Osteocyte (in vitro differentiated cells): ENCODE results near the gene MLLT6. TPM values are rescaled to one million over a fixed set of nuclear protein-coding genes. Genes with fewer than 3 reads are reported as not detected.

ENCODE experiments used
- DNase-seq: peaks from one replicate; pipeline ENCODE4 v3.0.0; 2021; ENCODE audit warnings: mixed read lengths; ENCODE audit not compliant: unreplicated experiment; ENCODE audit errors: extremely low spot score
- H3K27ac Mint-ChIP-seq: one replicate; pipeline ENCODE4 v1.8.0; 2021; ENCODE audit warnings: mild to moderate bottlenecking, mixed read lengths; ENCODE audit not compliant: unreplicated experiment
- H3K27me3 Mint-ChIP-seq: one replicate; pipeline ENCODE4 v1.8.0; 2021; ENCODE audit warnings: mixed read lengths; ENCODE audit not compliant: unreplicated experiment
- H3K36me3 Mint-ChIP-seq: one replicate; pipeline ENCODE4 v1.8.0; 2021; ENCODE audit warnings: mixed read lengths; ENCODE audit not compliant: unreplicated experiment
- H3K4me1 Mint-ChIP-seq: one replicate; pipeline ENCODE4 v1.8.0; 2021; ENCODE audit warnings: mixed read lengths; ENCODE audit not compliant: unreplicated experiment
- H3K4me3 Mint-ChIP-seq: one replicate; pipeline ENCODE4 v1.8.0; 2021; ENCODE audit warnings: mild to moderate bottlenecking, moderate library complexity, mixed read lengths; ENCODE audit not compliant: unreplicated experiment
- H3K9me3 Mint-ChIP-seq: one replicate; pipeline ENCODE4 v1.8.0; 2021; ENCODE audit warnings: mixed read lengths; ENCODE audit not compliant: unreplicated experiment
- total RNA-seq: library from RNA; stranded (reverse); gene quantifications from 2 replicates; pipeline ENCODE4 v1.2.1, GENCODE V29; 2021
- TF ChIP-seq, protein P1 (sequence below): fragments of 200-600 bp; sonication (generic); IDR thresholded peaks from 2 replicates; pipeline ENCODE4 v1.5.0; 2021; ENCODE audit warnings: antibody characterized with exemption, mild to moderate bottlenecking, moderate library complexity

Gene MLLT6
- total RNA-seq, 1 donor from 2014 or later = 107 TPM

DNA sequence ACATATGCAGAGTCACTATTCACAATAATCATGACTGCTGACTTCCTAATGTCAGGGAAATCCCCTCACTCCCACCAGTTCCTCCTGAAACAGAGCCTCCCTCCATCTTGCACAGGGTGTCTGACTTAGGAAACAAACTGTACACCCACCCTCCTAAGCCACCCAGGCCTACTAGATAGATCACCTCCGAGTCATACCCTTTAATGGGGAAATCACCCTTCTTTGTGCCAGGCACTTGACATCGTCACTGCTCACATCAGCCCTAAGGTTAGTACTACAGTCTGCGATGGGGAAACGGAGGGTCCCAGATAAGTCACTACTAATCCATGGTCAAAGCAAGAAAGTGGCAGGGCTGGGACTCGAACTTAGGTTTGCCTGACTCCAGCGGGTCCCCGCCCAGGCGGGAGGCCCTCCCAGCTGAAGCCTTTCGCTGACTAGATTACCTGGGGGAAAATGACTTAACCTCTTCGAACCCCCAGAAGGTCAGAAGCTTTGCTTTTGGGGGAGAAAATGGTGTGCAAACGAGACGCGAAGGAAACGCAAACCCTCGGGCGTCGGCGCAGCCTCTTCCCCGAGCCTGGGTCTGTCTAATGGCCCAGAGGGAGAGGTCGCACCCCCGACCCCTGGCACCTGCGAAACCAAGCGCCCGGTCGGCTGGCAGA lies 3.4 kb upstream of the MLLT6 start:
- Mint-ChIP-seq H3K27me3 (peaks cover 2% of the 10 kb centered on the region), H3K36me3 (peaks cover 2% of the 10 kb centered on the region)

DNA sequence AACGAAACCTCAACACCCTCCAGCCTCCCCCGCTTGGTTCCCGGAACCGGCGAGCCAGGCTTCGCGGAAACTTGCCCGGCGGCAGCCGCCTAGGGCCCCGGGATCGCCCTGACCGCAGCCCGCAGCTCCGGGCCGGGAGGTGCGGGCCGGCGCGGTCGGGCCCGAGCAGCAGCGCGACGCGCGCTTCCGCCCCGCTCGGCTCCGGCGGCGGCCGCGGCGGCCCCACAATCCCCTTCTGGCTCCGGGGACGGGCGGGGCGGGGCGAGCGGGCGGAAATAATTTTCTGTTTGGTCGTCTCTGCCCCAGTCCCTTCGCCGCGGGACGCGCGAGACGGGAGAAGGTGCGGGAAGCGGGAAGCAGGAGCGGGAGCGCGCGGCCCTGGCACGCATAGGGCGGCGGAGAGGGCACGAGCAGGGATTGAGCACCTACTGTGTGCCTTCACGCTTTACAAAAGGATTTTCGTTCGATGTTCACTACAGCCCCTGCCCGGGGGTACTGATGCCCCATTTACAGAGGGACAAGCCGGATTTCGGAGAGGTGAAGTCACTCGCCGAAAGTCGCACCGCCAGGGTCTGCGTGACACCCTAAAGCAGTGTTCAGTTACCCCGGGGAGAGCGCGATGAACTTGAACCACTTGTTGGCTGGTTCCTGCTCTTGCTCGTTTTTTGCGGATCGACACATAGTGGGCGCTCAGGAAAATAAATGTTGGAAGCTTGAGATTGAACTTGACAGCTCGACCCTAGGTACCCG lies 2.7 kb upstream of the MLLT6 start:
- TF ChIP-seq, protein P1, sequence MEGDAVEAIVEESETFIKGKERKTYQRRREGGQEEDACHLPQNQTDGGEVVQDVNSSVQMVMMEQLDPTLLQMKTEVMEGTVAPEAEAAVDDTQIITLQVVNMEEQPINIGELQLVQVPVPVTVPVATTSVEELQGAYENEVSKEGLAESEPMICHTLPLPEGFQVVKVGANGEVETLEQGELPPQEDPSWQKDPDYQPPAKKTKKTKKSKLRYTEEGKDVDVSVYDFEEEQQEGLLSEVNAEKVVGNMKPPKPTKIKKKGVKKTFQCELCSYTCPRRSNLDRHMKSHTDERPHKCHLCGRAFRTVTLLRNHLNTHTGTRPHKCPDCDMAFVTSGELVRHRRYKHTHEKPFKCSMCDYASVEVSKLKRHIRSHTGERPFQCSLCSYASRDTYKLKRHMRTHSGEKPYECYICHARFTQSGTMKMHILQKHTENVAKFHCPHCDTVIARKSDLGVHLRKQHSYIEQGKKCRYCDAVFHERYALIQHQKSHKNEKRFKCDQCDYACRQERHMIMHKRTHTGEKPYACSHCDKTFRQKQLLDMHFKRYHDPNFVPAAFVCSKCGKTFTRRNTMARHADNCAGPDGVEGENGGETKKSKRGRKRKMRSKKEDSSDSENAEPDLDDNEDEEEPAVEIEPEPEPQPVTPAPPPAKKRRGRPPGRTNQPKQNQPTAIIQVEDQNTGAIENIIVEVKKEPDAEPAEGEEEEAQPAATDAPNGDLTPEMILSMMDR = no peak
- Mint-ChIP-seq H3K27ac (peak overlapping the region; percentile 95), H3K9me3 (no peaks in the 10 kb centered on the region), H3K36me3 (peaks cover 2% of the 10 kb centered on the region), H3K4me3 (peak overlapping the region; percentile 87), H3K4me1 (peaks cover 49% of the 10 kb centered on the region), H3K27me3 (peaks cover 2% of the 10 kb centered on the region)
- DNase-seq = peak; percentile 93

More for the DNA sequence above, 3.4 kb upstream of the MLLT6 start:
- DNase-seq = no peak
- Mint-ChIP-seq H3K4me3 (peak overlapping the region; percentile 78), H3K27ac (peak overlapping the region; percentile 83), H3K4me1 (peaks cover 42% of the 10 kb centered on the region), H3K9me3 (no peaks in the 10 kb centered on the region)
- TF ChIP-seq, protein P1 = no peak

DNA sequence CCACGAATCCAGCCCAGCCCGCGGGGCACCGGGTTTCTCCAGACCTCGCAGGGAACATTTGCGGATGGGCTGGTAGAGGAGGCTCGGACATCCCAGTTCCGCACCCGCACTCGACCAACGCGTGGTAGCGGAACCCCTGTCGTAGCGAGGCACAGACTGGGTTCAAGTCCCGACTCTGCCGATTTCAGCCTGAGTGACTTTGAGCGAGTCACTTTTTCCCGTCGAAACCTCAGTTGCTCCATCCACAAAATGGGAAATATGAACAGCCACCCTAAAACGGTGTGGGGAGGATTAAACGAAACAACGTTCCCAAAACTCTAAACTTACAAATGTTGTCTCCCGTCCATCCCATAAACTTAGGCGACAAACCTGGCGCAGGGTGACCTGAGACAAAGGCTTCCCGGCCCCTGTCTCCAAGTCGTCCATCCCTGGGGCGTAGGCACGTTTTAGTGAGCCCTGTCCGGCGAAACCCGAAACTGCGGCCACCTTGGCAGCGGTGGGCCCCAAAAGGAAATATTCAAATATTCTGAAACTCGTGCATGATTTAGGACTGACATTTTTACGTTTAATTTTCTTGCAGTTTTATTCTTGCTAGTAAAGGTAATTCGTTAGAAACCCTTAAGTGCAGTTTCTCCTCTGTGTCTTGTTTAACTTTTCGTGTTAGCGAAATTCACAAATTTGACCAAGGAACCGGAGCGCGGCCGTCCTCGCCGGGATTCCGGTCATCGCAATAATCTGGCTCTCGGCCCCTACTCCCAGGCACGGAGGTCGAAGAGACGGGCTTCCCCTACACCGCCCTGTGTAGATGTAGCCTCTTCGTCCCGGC lies 1.9 kb upstream of the MLLT6 start:
- DNase-seq = no peak
- TF ChIP-seq, protein P1 = no peak
- Mint-ChIP-seq H3K4me3 (peak overlapping the region; percentile 87), H3K27ac (peak overlapping the region; percentile 95), H3K27me3 (no peaks in the 10 kb centered on the region), H3K4me1 (peaks cover 57% of the 10 kb centered on the region), H3K36me3 (peaks cover 5% of the 10 kb centered on the region), H3K9me3 (no peaks in the 10 kb centered on the region)

DNA sequence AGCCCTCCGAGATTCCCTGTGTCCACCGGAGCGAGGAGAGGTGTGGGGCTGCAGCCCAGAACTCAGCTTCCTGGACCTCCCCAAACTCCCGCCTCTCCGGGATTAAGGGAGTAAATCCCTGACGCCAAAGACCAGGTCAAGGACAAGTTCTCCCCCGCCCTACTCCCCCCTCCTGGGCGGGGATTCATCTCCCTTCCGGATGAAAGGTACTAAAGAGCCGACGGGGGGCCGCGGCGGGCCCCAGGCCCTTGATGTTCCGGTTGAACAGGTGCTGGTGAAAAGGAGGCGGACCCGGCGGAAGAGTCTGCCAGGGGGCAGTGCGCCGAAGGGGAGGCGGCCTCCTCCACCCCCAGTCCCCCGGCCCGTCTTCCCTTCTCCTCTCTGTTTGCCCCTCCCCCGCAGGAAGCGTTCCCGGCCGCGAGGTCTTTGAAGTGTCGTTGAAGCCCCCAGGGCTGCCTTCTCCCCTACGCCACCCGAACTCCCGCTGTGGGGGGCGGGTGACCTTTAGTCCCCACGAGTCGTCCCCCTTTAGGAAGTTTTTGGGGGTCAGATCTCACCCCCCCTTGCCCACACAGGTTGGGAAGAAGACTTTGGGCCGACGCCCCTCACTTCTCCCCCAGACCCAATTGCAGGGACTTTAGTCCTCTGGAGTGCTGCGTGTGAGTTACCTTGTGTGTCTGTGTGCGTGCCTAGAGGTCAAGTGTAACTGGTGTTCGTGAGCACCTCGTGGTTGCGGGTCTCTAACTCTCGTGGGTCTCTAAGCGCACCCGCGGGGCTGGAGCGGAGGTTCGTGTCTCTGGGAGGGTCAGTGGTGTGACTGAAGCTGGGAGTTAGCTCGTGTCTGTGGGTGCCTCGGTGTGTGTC lies 1.1 kb upstream of the MLLT6 start:
- Mint-ChIP-seq H3K27ac (peak overlapping the region; percentile 95), H3K27me3 (no peaks in the 10 kb centered on the region), H3K4me1 (peaks cover 57% of the 10 kb centered on the region), H3K4me3 (peak overlapping the region; percentile 87), H3K36me3 (peaks cover 5% of the 10 kb centered on the region), H3K9me3 (no peaks in the 10 kb centered on the region)
- DNase-seq = no peak
- TF ChIP-seq, protein P1 = no peak
